CD4-positive, alpha-beta T cell treated with Interleukin-17A for 4 hours (primary cell): ENCODE results near the gene MAP4K2.

ENCODE experiments used
- DNase-seq: peaks from one replicate; pipeline ENCODE4 v3.0.0-alpha.2; 2020; ENCODE audit warnings: mixed read lengths

MAP4K2 gene

DNA sequence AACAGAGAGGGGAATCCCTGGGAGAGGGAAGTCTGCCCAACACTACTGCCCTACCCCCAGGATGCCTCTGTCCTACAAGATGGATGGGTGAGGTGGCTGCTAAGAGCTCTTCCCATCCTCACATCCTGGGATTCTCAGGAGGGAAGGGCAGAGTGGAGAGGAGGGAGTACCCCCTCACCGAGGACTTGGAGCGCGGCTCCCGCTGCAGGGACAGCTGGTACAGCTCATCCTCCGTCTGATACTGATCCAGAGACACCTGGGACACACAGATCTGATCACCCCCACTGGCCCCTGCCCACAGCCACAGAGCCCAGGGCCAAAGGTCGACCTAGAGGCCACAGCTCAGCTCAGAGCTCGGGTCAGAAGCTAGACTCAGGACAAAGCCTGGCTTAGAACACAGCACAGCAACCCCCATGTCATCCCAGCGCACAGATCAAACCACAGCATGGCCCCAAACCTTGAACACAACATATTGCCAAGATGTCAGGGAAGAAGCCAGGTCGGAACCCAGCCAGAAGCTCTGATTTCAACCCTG lies 67.2 kb downstream of the MAP4K2 start:
- DNase-seq = no peak
